ENCODE measurements around the gene TTC27.

- TF ChIP-seq TARDBP (IDR thresholded peaks at IDR 0.05) (no peak), CTBP1 (IDR thresholded peaks at IDR 0.05; ENCODE audit: borderline replicate concordance) (no peak), NFRKB (IDR thresholded peaks at IDR 0.05) (no peak), SUZ12 (IDR thresholded peaks at IDR 0.05) (no peak), SP1 (IDR thresholded peaks at IDR 0.05) (no peak), BHLHE40 (IDR thresholded peaks at IDR 0.05; ENCODE audit: borderline replicate concordance) (no peak), FOXK2 (IDR thresholded peaks at IDR 0.05) (no peak), ZNF384 (IDR thresholded peaks at IDR 0.05) (no peak), LEF1 (IDR thresholded peaks at IDR 0.05; ENCODE audit: borderline replicate concordance) (no peak), PKNOX1 (IDR thresholded peaks at IDR 0.05) (no peak), HDGF (IDR thresholded peaks at IDR 0.05; ENCODE audit: borderline replicate concordance) (no peak), FOXM1 (IDR thresholded peaks at IDR 0.05; ENCODE audit: borderline replicate concordance) (no peak)
Observed at GRCh38 chr2:32719933-32720716, 92.3 kb downstream of the TTC27 start.

Measured in HEK293T (cell line).